Gastrocnemius medialis (tissue), 4 donors: ENCODE data around the gene KRT23.

Experiments used
- CTCF ChIP-seq, 5 experiments: fragments of 450-650 bp in 3 of 5; fragments of 200-600 bp in 2 of 5; sonication (generic) in 2 of 5; IDR thresholded peaks in 4 of 5; conservative IDR thresholded peaks in 1 of 5; 1 replicate in 4 of 5; 2 replicates in 1 of 5; pipeline ENCODE4 v1.5.1; 2016 to 2019; ENCODE audit warnings: antibody characterized with exemption in 5 of 5, mild to moderate bottlenecking in 3 of 5, moderate library complexity in 3 of 5
- POLR2A ChIP-seq, 2 donors: fragments of 450-650 bp; IDR thresholded peaks; one replicate each; pipeline ENCODE4 v1.6.1; 2017; ENCODE audit warnings: antibody characterized with exemption in 2 of 2, mild to moderate bottlenecking in 2 of 2, moderate library complexity in 2 of 2

- TF ChIP-seq CTCF (IDR thresholded peaks at IDR 0.05 in 4 of 5, conservative IDR thresholded peaks at IDR 0.05 in 1 of 5): no peak
- TF ChIP-seq POLR2A (IDR thresholded peaks at IDR 0.05): no peak
Measured at GRCh38 chr17:40895106-40895730, 42.2 kb downstream of the KRT23 start.
